HL-60/S4 treated with retinoic acid at 250 ng/mL for 4 days and 3 days (cell line): Measurements from ENCODE around the gene OR2V2.

Experiments
- in situ Hi-C: fragments of 300-500 bp; cut with MboI; formaldehyde crosslinking; loops from 2 replicates; pipeline ENCODE4 v1.7.0; 2022; ENCODE audit warnings: low sequenced_read_pairs

The OR2V2 gene

GRCh38 chr5:181205761-181206649, 58.6 kb downstream of the OR2V2 start:
- in situ Hi-C loops = no loop called here

- in situ Hi-C loops = no loop called here
Observed at GRCh38 chr5:181207214-181207959, 60.0 kb downstream of the OR2V2 start.

GRCh38 chr5:181207960-181208253, 60.5 kb downstream of the OR2V2 start:
- in situ Hi-C loops = no loop called here
